Measurements from ENCODE around the gene ODAD4.

Gene ODAD4

GRCh38 chr17:41914358-41914766, 16.1 kb upstream of the ODAD4 start:
- WGBS, 2 experiments (ENCODE audit: insufficient coverage in 2 of 2) = 95% methylated on average over 3 of the region's 6 CpGs; no CpG with 5 or more reads in 1 of the 2 experiments
- Histone ChIP-seq H3K9me3 (ENCODE audit: control insufficient read depth, low read length) (no peaks in the 10 kb centered on the region), H3K36me3 (ENCODE audit: control insufficient read depth, insufficient read depth, low read length) (peaks cover 77% of the 10 kb centered on the region), H3K4me1 (ENCODE audit: control insufficient read depth, insufficient read depth, low read length, poor library complexity, severe bottlenecking) (peaks cover 26% of the 10 kb centered on the region), H3K4me3 (ENCODE audit: extremely low read depth, insufficient read depth, low read length, poor library complexity, severe bottlenecking) (no peak overlapping the region), H3K27ac (ENCODE audit: low read depth, low read length, severe bottlenecking) (no peak overlapping the region)

- Histone ChIP-seq H3K36me3 (ENCODE audit: control insufficient read depth, insufficient read depth, low read length) (peaks cover 70% of the 10 kb centered on the region), H3K27ac (ENCODE audit: low read depth, low read length, severe bottlenecking) (no peak overlapping the region), H3K9me3 (ENCODE audit: control insufficient read depth, low read length) (no peaks in the 10 kb centered on the region), H3K4me1 (ENCODE audit: control insufficient read depth, insufficient read depth, low read length, poor library complexity, severe bottlenecking) (peaks cover 28% of the 10 kb centered on the region), H3K4me3 (ENCODE audit: extremely low read depth, insufficient read depth, low read length, poor library complexity, severe bottlenecking) (no peak overlapping the region)
- 82 to 83% methylated on average over 4 of the region's 5 CpGs for WGBS, 2 experiments (ENCODE audit: insufficient coverage in 2 of 2)
These were observed 15.4 kb upstream of the ODAD4 start for GRCh38 chr17:41915020-41915419.

GRCh38 chr17:41915566-41915965, 14.9 kb upstream of the ODAD4 start:
- Histone ChIP-seq H3K4me3 (ENCODE audit: extremely low read depth, insufficient read depth, low read length, poor library complexity, severe bottlenecking) (peak overlapping the region; percentile 16), H3K4me1 (ENCODE audit: control insufficient read depth, insufficient read depth, low read length, poor library complexity, severe bottlenecking) (peaks cover 30% of the 10 kb centered on the region), H3K9me3 (ENCODE audit: control insufficient read depth, low read length) (no peaks in the 10 kb centered on the region), H3K27ac (ENCODE audit: low read depth, low read length, severe bottlenecking) (no peak overlapping the region), H3K36me3 (ENCODE audit: control insufficient read depth, insufficient read depth, low read length) (peaks cover 65% of the 10 kb centered on the region)
- WGBS, 2 experiments (ENCODE audit: insufficient coverage in 2 of 2) = 75% methylated on average over 2 of the region's 2 CpGs; no CpG with 5 or more reads in 1 of the 2 experiments

GRCh38 chr17:41917192-41917591, 13.2 kb upstream of the ODAD4 start:
- peaks cover 49% of the 10 kb centered on the region for H3K36me3 ChIP-seq (ENCODE audit: control insufficient read depth, insufficient read depth, low read length)
- H3K27ac ChIP-seq (ENCODE audit: low read depth, low read length, severe bottlenecking) = no peak overlapping the region
- H3K9me3 ChIP-seq (ENCODE audit: control insufficient read depth, low read length) = no peaks in the 10 kb centered on the region
- 29 to 46% methylated on average over 2 to 3 of the region's 4 CpGs for WGBS, 2 experiments (ENCODE audit: insufficient coverage in 2 of 2)
- peaks cover 31% of the 10 kb centered on the region for H3K4me1 ChIP-seq (ENCODE audit: control insufficient read depth, insufficient read depth, low read length, poor library complexity, severe bottlenecking)
- H3K4me3 ChIP-seq (ENCODE audit: extremely low read depth, insufficient read depth, low read length, poor library complexity, severe bottlenecking) = peak overlapping the region; percentile 100

- Histone ChIP-seq H3K4me3 (ENCODE audit: extremely low read depth, insufficient read depth, low read length, poor library complexity, severe bottlenecking) (peak overlapping the region; percentile 100), H3K27ac (ENCODE audit: low read depth, low read length, severe bottlenecking) (peak overlapping the region; percentile 77), H3K36me3 (ENCODE audit: control insufficient read depth, insufficient read depth, low read length) (peaks cover 43% of the 10 kb centered on the region), H3K9me3 (ENCODE audit: control insufficient read depth, low read length) (no peaks in the 10 kb centered on the region), H3K4me1 (ENCODE audit: control insufficient read depth, insufficient read depth, low read length, poor library complexity, severe bottlenecking) (peaks cover 31% of the 10 kb centered on the region)
- WGBS, 2 experiments (ENCODE audit: insufficient coverage in 2 of 2) = 1 to 4% methylated on average over 21 to 25 of the region's 26 CpGs
These were observed 12.6 kb upstream of the ODAD4 start for GRCh38 chr17:41917679-41918313.

GRCh38 chr17:41918314-41919164, 11.9 kb upstream of the ODAD4 start, which contains the start of gene ACLY:
Gene ACLY, minus strand, starts transcription at chr17:41918951. Its CDS starts 5,078 bp downstream, at chr17:41913873.
- peaks cover 31% of the 10 kb centered on the region for H3K4me1 ChIP-seq (ENCODE audit: control insufficient read depth, insufficient read depth, low read length, poor library complexity, severe bottlenecking)
- H3K4me3 ChIP-seq (ENCODE audit: extremely low read depth, insufficient read depth, low read length, poor library complexity, severe bottlenecking) = peak within 1 kb of the TSS; percentile 100
- H3K36me3 ChIP-seq (ENCODE audit: control insufficient read depth, insufficient read depth, low read length) = peaks cover 35% of the 10 kb centered on the region
- 1% methylated on average over 70 to 74 of the region's 80 CpGs for WGBS, 2 experiments (ENCODE audit: insufficient coverage in 2 of 2)
- no peaks in the 10 kb centered on the region for H3K9me3 ChIP-seq (ENCODE audit: control insufficient read depth, low read length)
- peak within 1 kb of the TSS; percentile 84 for H3K27ac ChIP-seq (ENCODE audit: low read depth, low read length, severe bottlenecking)

- H3K9me3 ChIP-seq (ENCODE audit: control insufficient read depth, low read length) = no peaks in the 10 kb centered on the region
- peaks cover 28% of the 10 kb centered on the region for H3K36me3 ChIP-seq (ENCODE audit: control insufficient read depth, insufficient read depth, low read length)
- H3K27ac ChIP-seq (ENCODE audit: low read depth, low read length, severe bottlenecking) = peak overlapping the region; percentile 84
- H3K4me1 ChIP-seq (ENCODE audit: control insufficient read depth, insufficient read depth, low read length, poor library complexity, severe bottlenecking) = peaks cover 31% of the 10 kb centered on the region
- peak overlapping the region; percentile 100 for H3K4me3 ChIP-seq (ENCODE audit: extremely low read depth, insufficient read depth, low read length, poor library complexity, severe bottlenecking)
- WGBS, 2 experiments (ENCODE audit: insufficient coverage in 2 of 2) = 0 to 1% methylated on average over 10 to 30 of the region's 33 CpGs
These were observed 11.1 kb upstream of the ODAD4 start for GRCh38 chr17:41919165-41919817.

GRCh38 chr17:41919840-41920579, 10.4 kb upstream of the ODAD4 start:
- Histone ChIP-seq H3K4me3 (ENCODE audit: extremely low read depth, insufficient read depth, low read length, poor library complexity, severe bottlenecking) (peak overlapping the region; percentile 100), H3K4me1 (ENCODE audit: control insufficient read depth, insufficient read depth, low read length, poor library complexity, severe bottlenecking) (peaks cover 29% of the 10 kb centered on the region), H3K9me3 (ENCODE audit: control insufficient read depth, low read length) (no peaks in the 10 kb centered on the region), H3K36me3 (ENCODE audit: control insufficient read depth, insufficient read depth, low read length) (peaks cover 22% of the 10 kb centered on the region), H3K27ac (ENCODE audit: low read depth, low read length, severe bottlenecking) (peak overlapping the region; percentile 84)
- 64 to 86% methylated on average over 5 to 7 of the region's 7 CpGs for WGBS, 2 experiments (ENCODE audit: insufficient coverage in 2 of 2)

- Histone ChIP-seq H3K4me1 (ENCODE audit: control insufficient read depth, insufficient read depth, low read length, poor library complexity, severe bottlenecking) (peaks cover 23% of the 10 kb centered on the region), H3K27ac (ENCODE audit: low read depth, low read length, severe bottlenecking) (no peak overlapping the region), H3K4me3 (ENCODE audit: extremely low read depth, insufficient read depth, low read length, poor library complexity, severe bottlenecking) (no peak overlapping the region), H3K36me3 (ENCODE audit: control insufficient read depth, insufficient read depth, low read length) (peaks cover 17% of the 10 kb centered on the region), H3K9me3 (ENCODE audit: control insufficient read depth, low read length) (no peaks in the 10 kb centered on the region)
- 88 to 100% methylated on average over 5 of the region's 5 CpGs for WGBS, 2 experiments (ENCODE audit: insufficient coverage in 2 of 2)
These were observed 9.8 kb upstream of the ODAD4 start for GRCh38 chr17:41920580-41920955.

- Histone ChIP-seq H3K27ac (ENCODE audit: low read depth, low read length, severe bottlenecking) (no peak overlapping the region), H3K9me3 (ENCODE audit: control insufficient read depth, low read length) (no peaks in the 10 kb centered on the region), H3K4me3 (ENCODE audit: extremely low read depth, insufficient read depth, low read length, poor library complexity, severe bottlenecking) (no peak overlapping the region), H3K36me3 (ENCODE audit: control insufficient read depth, insufficient read depth, low read length) (no peaks in the 10 kb centered on the region), H3K4me1 (ENCODE audit: control insufficient read depth, insufficient read depth, low read length, poor library complexity, severe bottlenecking) (peaks cover 6% of the 10 kb centered on the region)
- WGBS, 2 experiments (ENCODE audit: insufficient coverage in 2 of 2) = 92 to 100% methylated on average over 1 of the region's 7 CpGs
These were observed 4.3 kb upstream of the ODAD4 start for GRCh38 chr17:41925991-41926590.
